ENCODE results near the gene KRT5.

KRT5 gene

GRCh38 chr12:52535574-52535973, 15.4 kb upstream of the KRT5 start:
- DNase-seq: no peak

DNA sequence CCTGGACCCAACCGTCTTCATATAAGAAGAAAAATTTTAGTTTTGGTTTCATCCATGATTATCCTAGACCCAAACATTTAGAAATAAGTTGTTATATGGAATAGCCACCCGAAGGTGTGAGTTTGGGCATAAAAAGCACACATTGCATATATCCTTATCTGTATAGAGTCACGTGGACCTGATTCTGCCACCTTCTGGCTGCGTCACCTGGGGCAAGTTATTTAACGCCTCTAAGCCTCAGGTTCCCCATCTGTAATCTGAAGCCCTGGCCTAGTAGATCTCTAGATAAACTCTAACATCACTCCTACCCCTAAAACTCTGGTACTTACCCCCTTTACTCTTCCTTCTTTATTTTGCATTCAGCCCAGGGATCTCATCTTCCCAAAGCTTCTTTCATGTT, 14.3 kb upstream of the KRT5 start:
- no peak for DNase-seq

GRCh38 chr12:52533686-52534470, 13.7 kb upstream of the KRT5 start:
- peak in 1 of 14 donors; percentile 8 for DNase-seq

GRCh38 chr12:52532636-52533035, 12.4 kb upstream of the KRT5 start:
- DNase-seq: no peak

- peak in 2 of 14 donors; percentile 19 to 24 for DNase-seq
These were observed 11.5 kb upstream of the KRT5 start for GRCh38 chr12:52531566-52532300.

DNA sequence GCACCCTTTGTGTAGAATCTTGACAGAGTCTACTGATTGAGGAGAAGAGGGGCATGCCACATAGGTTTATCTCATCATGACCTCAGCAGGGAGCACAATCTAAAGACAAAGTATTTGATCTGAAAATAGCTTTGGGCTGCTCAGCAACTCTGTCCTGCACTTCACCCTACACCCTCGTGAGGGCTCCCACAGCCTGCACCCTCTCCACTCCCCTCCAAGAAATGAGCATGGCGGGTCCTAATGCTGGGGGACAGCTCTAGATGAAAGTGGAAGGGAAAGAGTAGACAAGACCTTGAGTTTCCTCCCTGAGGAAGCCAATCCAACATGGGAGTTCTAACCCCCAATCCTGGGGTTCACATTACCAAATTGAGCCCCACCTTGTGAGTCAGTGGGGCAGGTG, 10.7 kb upstream of the KRT5 start:
- DNase-seq: no peak

- no peak for DNase-seq
These were observed 10.2 kb upstream of the KRT5 start for GRCh38 chr12:52530366-52530765.

DNA sequence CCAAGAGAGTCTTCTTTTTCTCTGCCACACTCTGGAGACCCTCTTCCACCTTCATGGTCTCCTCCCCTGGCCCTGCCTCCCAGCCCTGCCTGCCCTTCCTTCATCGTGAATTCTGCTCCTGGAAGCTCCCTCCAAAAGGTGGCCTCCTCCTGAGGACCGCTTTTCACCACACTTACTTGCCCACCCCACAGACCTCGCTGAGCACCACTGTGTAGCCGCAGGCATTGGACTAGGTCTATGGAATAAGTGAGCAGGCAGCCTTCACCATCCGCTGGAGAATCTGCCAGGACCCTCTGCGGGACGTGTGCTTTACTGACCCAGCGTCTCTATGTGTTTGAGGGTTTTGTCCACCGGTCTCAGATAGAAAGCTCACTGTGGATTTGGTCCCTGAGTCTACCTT, 9.7 kb upstream of the KRT5 start:
- no peak for DNase-seq

DNA sequence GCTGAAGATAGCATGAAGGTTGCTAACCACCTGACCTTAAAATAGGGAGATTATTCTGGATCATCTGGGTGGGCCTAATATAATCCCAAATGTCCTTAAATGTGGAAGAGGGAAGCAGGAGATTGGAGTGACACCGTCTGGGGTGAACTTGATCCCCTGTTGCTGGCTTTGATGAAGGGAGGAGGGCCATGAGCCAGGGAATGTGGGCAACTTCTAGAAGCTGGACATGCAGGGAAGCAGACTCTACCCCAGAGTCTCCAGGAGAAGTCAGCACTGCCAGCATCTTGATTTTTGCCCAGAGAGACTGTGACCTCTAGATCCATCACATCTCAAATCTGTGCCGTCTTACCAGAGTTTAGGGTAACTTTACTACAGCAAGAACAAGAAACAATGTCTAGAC, 9.2 kb upstream of the KRT5 start:
- no peak for DNase-seq

DNA sequence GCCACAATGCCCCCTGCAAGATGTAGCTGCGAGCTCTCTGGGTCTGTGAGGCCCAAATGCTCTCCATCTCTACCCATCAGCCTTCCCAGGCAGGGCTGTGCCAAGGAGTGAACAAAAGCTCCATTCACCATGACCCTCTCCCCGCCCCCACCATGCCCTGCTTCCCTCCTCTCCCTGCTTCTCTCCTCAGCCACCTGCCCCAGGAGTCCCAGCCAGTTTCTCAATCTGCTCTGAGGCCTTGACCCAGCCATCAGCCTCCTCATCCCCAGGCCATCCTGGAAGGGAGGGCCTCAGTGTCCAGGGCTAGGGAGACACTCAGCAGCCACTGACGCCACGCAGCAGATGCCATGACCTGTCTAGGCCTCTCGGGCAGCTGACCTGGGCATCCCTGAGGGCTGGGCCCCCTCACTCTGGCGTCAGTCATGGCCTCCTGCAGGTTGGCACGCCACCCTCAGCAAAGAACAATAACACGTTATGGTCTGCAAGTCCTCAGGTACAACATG, 8.5 kb upstream of the KRT5 start:
- DNase-seq: peak in 10 of 14 donors; percentile 22 to 51 (median 37)

- no peak for DNase-seq
These were observed 7.1 kb upstream of the KRT5 start for GRCh38 chr12:52527121-52527800.

- no peak for DNase-seq
These were observed 6.3 kb upstream of the KRT5 start for GRCh38 chr12:52526511-52526951.

DNA sequence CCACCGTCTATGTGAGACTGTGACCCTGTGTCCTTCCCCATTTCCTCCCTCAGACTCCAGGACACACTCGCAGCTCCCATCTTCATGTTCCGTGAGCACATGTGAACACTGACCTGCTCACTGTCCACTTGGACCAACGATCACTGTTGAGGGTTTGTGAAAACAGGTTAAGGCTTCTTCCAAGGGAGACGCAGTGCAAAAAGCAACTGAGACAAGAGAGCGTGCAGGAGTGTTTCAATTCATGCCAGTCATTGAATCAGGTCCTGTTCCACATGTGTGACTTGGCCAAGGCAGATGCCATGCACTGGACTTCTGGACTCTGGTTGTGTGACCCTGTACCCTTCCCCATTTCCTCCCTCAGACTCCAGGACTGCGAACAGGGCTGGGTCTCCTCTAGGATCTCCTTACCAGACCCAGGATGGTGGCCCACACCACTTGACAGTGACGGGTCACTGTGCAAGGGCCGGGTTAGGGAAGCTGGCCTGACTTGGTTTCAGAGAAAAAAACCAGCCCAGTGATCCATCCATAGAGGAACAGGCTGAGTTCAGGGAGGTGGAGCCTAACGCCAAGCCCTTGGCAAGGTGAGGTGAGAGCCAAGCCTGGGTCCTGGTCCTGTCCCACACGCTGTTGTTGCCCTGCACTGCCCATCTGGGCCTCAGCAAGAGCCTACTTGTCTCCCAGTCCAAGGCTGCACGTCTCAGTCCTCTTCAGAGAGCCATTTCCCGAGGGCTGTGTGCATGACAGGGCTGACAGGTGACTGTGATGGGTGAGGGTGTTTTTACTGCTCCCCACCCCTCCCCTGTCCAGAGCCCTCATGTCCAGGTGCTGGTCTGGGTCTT, 5.7 kb upstream of the KRT5 start:
- no peak for DNase-seq

DNA sequence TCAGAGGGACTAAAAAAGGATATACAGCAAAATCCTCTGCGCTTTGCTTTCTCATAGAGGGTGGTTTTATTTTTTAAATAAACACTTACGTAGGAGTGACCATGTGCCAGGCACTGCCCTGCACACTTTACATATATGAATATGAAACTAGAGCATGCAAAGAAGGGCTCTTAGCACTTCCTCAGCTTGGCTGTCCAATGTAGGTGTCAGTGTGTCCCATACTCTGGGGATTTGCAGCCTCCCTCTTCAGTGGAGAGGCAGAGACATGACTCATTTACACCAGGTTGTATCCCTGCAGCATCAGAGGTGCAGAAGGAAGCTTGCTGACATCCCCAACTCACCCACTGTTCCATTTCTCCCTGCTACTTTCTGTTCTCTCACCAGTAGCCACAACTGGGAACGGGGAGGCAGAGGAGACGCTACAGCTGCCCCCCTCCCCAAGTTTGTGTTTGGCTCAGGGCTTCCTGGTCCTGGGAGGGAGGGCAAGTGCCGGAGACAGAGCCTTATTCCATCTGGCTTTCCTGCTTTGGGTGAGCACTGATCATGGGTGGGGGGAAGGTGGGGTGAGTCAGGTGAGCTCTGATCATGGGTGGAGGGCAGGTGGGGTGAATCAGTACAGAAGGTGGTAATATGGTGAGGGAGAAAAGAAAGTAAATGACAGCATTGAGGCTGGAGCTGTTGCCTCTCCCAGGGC, 4.9 kb upstream of the KRT5 start:
- no peak for DNase-seq

GRCh38 chr12:52524241-52524897, 4.2 kb upstream of the KRT5 start:
- no peak for DNase-seq

DNA sequence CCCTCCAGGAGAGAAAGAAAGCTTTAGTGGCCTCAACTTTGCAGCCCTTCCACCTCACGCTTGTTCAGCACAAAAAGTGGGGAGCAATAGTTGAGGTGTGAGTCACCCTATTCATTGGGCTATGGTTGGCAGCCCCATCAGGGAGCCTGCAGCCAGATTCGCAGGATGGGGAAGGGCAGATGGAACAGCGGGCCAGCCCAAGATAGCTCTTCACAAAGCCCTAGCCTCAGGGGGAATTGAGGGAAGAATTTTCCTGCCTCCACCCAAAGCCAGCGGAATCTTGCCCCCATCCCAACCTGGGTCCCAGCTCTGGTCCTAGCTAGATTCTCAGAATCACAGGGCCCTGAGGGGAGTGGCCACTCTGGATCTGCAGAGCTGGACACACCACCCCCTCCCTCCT, 3.6 kb upstream of the KRT5 start:
- no peak for DNase-seq

DNA sequence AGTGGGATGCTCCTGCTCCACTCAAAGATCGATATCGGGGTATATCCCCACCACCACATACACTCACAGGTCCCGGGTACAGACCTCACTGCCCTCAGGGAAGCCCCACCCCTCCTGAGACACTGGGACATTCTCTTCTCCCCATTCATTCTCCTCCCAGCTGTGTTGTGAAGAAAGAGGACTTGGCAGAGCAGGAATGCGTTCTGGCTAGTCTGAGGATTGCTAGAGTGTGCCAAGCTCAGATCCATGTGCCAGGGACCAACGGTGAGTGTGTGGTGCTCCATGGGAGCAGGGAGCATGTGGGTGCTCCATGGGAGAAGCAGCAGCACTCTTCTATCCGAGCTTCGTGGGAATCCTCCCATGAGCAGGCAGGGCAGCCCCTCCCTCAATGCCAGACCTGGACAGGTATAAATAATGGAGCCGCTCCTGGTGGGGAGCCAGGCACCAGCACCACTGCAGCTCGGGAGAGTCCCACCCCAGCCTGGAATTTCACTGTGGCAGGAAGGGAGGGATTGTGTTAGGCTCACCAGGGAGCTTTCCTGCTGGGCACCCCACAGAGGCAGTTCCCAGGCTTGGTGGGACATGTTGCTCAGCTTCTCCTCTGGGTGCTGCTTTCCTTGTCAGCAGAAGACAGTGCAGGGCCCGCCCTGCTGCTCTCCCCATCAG, 2.3 kb upstream of the KRT5 start:
- DNase-seq: no peak

DNA sequence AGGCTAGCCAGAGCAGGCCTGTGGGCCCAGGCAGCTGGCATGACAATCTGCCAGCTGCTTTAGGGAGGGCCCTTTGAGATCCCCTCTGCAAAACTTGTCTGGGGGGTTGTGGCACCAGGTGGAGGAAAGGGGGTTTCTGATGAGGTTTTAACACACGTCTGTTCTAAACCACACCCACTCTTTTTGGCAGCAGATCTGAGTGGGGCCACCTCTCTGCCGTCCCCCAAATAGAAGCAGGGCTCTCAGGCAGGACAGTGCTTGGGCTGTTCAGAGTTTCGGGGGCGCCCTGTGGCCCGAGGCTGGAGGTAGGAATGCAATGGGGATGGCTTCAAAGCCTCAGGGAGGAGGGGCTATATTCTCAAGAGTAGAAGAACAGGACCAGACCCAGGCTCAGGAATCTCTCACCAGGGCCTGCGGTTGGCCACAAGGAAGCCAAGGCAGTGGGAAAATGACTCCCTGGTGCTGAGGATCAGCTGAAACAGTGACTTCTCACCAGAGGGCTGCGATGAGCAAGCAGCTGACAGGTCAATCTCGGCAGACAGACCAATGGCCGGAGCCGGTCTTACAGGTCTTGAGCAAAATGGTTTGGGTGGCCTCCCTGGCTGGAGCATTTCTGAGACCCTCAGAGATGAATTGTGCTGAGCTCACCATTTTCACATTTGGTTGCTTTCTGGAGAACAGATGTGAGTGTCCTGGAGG, 1.5 kb upstream of the KRT5 start:
- no peak for DNase-seq

- DNase-seq: no peak
These were observed 977 bp upstream of the KRT5 start for GRCh38 chr12:52521175-52521567.

DNA sequence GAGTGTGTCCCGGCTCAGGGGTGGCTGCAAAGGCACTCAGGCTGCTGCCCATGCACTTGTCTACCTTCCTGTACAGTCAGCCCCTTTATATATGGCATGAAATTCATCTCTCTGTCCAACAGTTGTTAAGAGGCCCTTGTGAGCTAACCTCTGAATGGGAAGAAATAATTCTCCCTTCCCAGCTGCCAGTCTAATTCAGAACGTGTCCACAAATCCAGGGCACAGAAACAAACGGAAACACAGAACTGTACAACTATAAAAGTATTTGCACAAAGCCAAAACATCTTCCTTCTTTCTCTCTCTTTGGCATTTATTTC, 849 bp downstream of the KRT5 start:
- no peak for DNase-seq
